ENCODE measurements around the gene SLC6A2. TPM values are rescaled to one million over a fixed set of nuclear protein-coding genes. Genes with fewer than 3 reads are reported as not detected.

Gene SLC6A2
- total RNA-seq, 6 donors from 2014 or later = 0.20 TPM; not detected in 5

DNA sequence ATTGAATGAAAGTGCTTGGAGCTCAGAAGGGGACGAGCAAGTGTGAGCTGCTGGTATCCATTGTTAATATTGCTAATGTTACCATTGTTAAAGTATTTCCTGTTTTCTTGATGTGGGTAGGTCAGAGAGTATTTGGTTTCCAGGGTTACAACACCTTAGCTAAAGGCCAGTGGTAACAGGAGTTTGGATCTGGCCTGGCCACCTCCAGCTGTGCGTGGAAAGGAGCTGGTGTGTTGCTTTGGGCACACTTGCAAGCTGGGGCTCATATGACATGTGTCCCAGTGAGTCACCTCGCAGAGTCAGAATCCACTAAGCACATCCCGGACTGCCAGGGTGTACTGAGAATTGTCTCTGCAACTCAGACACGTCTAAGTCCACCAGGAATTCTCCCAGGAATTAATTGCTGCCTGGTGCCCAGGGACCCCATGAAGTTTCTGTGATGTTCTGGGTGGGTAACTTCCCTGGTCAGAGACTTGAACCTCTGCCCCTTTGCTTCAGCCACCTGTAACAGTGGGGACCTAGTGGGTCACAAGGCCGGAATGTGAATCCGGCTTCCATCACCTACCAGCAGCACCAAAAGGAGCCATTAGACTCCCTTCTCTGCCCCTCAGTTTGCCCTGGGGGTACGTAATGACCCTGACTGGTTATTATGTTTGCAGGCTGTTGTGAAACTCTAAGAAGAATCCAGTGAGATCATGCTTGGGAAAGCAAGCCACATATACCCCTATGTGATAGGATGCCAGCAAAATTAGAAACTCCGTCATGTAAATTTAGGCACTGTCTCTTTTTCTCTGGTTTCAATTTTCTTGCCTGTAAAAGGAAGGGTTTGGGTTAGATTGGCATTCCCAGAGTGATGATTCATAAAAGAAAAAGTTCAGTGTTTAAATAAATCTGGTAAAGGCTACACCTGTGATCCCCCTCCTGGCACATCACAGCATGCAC lies 12.8 kb downstream of the SLC6A2 start:
- no peaks in the 10 kb centered on the region for H3K9me3 ChIP-seq
- no peak overlapping the region for H3K4me3 ChIP-seq
- H3K27me3 ChIP-seq = no peaks in the 10 kb centered on the region
- no peak overlapping the region for H3K27ac ChIP-seq
- H3K36me3 ChIP-seq = no peaks in the 10 kb centered on the region
- 76 to 79% methylated on average over 8 to 9 of the region's 9 CpGs for WGBS, 2 donors
- DNase-seq (no peak), ATAC-seq (ENCODE audit: low FRiP score in 2 of 2) (no peak)
- no peak for TF ChIP-seq EP300 (IDR thresholded peaks at IDR 0.05)
- TF ChIP-seq POLR2AphosphoS5 (IDR thresholded peaks at IDR 0.05) = no peak
- TF ChIP-seq, protein P1, sequence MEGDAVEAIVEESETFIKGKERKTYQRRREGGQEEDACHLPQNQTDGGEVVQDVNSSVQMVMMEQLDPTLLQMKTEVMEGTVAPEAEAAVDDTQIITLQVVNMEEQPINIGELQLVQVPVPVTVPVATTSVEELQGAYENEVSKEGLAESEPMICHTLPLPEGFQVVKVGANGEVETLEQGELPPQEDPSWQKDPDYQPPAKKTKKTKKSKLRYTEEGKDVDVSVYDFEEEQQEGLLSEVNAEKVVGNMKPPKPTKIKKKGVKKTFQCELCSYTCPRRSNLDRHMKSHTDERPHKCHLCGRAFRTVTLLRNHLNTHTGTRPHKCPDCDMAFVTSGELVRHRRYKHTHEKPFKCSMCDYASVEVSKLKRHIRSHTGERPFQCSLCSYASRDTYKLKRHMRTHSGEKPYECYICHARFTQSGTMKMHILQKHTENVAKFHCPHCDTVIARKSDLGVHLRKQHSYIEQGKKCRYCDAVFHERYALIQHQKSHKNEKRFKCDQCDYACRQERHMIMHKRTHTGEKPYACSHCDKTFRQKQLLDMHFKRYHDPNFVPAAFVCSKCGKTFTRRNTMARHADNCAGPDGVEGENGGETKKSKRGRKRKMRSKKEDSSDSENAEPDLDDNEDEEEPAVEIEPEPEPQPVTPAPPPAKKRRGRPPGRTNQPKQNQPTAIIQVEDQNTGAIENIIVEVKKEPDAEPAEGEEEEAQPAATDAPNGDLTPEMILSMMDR (IDR thresholded peaks at IDR 0.05) = no peak
- no peak for TF ChIP-seq POLR2A (IDR thresholded peaks at IDR 0.05)
- H3K4me1 ChIP-seq = no peaks in the 10 kb centered on the region

DNA sequence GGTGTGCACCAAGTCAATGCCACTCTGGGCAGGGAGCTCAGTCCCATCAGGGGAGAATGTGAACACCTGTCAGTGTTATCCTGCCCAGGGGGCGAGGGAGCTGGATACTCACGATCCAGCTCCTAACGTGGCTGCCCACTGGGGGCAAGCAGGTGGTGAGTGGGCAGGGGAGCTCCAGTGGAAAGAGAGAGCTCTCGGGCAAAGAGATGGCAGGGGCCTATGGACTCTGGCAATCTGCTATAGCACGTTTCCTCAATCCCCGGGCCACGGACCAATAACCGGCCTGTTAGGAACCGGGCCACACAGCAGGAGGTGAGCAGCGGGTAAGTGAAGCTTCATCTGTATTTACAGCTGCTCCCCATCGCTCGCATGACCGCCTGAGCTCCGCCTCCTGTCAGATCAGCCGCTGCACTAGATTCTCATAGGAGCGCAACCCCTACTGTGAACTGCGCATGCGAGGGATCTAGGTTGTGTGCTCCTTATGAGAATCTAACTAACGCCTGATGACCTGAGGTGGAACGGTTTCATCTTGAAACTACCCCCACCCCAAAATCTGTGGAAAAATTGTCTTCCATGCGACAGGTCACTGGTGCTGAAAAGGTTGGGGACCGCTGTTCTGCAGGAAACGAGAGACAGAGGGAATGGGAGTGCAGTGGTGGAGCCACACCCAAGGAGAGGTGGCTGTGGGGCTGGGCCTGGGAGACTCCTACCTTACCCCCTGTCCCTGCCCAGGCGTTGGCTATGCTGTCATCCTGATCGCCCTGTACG lies 15.6 kb downstream of the SLC6A2 start:
- Histone ChIP-seq H3K9me3 (no peaks in the 10 kb centered on the region), H3K4me3 (no peak overlapping the region), H3K4me1 (no peaks in the 10 kb centered on the region), H3K27ac (no peak overlapping the region), H3K36me3 (no peaks in the 10 kb centered on the region), H3K27me3 (no peaks in the 10 kb centered on the region)
- WGBS, 2 donors = 87 to 94% methylated on average over 18 to 26 of the region's 26 CpGs
- ATAC-seq (ENCODE audit: low FRiP score in 2 of 2) = no peak
- TF ChIP-seq, protein P1 (IDR thresholded peaks at IDR 0.05) = no peak
- no peak for TF ChIP-seq EP300 (IDR thresholded peaks at IDR 0.05)
- TF ChIP-seq POLR2AphosphoS5 (IDR thresholded peaks at IDR 0.05) = no peak
- no peak for TF ChIP-seq POLR2A (IDR thresholded peaks at IDR 0.05)
- DNase-seq = peak in 1 of 2 donors; percentile 15

DNA sequence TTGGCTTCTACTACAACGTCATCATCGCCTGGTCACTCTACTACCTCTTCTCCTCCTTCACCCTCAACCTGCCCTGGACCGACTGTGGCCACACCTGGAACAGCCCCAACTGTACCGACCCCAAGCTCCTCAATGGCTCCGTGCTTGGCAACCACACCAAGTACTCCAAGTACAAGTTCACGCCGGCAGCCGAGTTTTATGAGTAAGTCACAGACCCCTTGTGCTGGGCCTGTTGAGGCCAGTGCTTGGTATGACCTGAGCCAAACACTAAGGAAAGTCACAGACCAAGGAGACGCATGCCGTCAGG lies 16.1 kb downstream of the SLC6A2 start:
- Histone ChIP-seq H3K27me3 (no peaks in the 10 kb centered on the region), H3K9me3 (no peaks in the 10 kb centered on the region), H3K4me3 (no peak overlapping the region), H3K27ac (no peak overlapping the region), H3K4me1 (no peaks in the 10 kb centered on the region), H3K36me3 (no peaks in the 10 kb centered on the region)
- TF ChIP-seq, protein P1 (IDR thresholded peaks at IDR 0.05) = no peak
- TF ChIP-seq POLR2A (IDR thresholded peaks at IDR 0.05) (no peak), POLR2AphosphoS5 (IDR thresholded peaks at IDR 0.05) (no peak), EP300 (IDR thresholded peaks at IDR 0.05) (no peak)
- 95 to 96% methylated on average over 7 to 10 of the region's 10 CpGs for WGBS, 2 donors
- DNase-seq (no peak), ATAC-seq (ENCODE audit: low FRiP score in 2 of 2) (no peak)

DNA sequence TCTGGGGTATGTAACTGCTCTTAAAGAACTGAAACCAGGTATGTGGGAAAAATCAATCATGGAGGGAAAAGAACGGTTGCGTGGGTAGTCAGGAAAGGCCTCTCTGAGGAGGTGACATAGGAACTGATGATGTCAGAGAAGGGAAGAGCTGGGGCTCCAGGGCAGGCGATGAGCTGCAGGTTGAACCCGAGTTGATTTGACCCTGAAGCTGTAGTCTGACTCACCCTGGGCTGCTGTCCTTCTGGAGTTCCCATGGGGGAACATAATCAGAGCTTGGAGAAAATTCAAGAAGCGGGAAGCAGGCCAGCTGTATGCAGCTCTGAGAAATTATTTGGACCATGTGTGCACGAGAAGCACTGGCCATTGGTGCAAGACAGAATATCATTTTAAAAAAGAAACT lies 16.7 kb downstream of the SLC6A2 start:
- 74 to 76% methylated on average over 6 of the region's 6 CpGs for WGBS, 2 donors
- ATAC-seq (ENCODE audit: low FRiP score in 2 of 2) (peak in 1 of 2 donors; percentile 79), DNase-seq (no peak)
- no peaks in the 10 kb centered on the region for H3K9me3 ChIP-seq
- TF ChIP-seq EP300 (IDR thresholded peaks at IDR 0.05) = no peak
- H3K4me1 ChIP-seq = no peaks in the 10 kb centered on the region
- no peaks in the 10 kb centered on the region for H3K27me3 ChIP-seq
- H3K4me3 ChIP-seq = no peak overlapping the region
- no peaks in the 10 kb centered on the region for H3K36me3 ChIP-seq
- no peak overlapping the region for H3K27ac ChIP-seq

DNA sequence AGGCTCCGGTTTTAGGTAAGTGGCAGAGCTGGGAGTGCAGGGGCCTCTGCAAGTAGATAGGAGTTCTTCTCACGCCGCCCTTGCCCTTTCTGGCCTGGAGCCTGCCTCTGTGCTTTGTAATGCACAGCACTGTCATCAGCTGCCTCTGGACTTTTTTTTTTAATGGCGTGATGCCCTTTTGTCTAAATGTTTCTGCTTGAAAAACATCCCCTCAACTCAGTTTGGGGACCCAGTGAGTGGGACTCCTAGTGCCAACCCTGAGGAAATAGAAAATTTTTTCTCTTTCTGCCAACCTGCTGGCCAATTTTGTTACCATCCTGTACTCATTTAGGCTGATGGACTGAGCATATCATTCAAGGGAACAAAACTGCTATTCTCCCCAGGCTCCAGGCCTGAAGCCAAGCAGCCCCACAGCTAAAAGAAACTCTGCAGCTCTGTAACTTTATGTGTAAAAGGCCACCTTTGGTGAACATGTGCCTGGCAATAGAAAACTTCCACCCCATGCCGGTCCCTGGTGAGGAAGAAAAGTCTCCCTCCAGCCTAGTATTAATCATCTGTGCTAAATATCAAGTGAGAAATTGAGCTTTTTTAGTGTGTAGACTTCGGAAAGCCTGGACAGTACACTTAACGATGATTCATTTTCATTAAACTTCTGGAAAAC lies 22.5 kb downstream of the SLC6A2 start:
- TF ChIP-seq POLR2A (IDR thresholded peaks at IDR 0.05) (no peak), POLR2AphosphoS5 (IDR thresholded peaks at IDR 0.05) (no peak), EP300 (IDR thresholded peaks at IDR 0.05) (no peak)
- TF ChIP-seq, protein P1 (IDR thresholded peaks at IDR 0.05) = no peak
- no peaks in the 10 kb centered on the region for H3K36me3 ChIP-seq
- no peaks in the 10 kb centered on the region for H3K9me3 ChIP-seq
- ATAC-seq (ENCODE audit: low FRiP score in 2 of 2) (no peak), DNase-seq (no peak)
- H3K27ac ChIP-seq = no peak overlapping the region
- WGBS, 2 donors = 89 to 90% methylated on average over 7 of the region's 7 CpGs
- no peaks in the 10 kb centered on the region for H3K27me3 ChIP-seq
- no peak overlapping the region for H3K4me3 ChIP-seq
- no peaks in the 10 kb centered on the region for H3K4me1 ChIP-seq

Data from upper lobe of left lung (tissue), 6 donors.